Subcutaneous adipose tissue (tissue), 4 donors: Measurements from ENCODE around the gene ZNF217. TPM values are rescaled to one million over a fixed set of nuclear protein-coding genes. Genes with fewer than 3 reads are reported as not detected.

ENCODE experiments used
- total RNA-seq, 4 donors: library from RNA; depleted of rRNA; stranded (reverse); fragments of >200 nt; gene quantifications; one replicate each; pipeline ENCODE4 v1.1.0, GENCODE V29; 2016
- TF ChIP-seq, protein P1 (sequence below): fragments of 450-650 bp; IDR thresholded peaks from one replicate; pipeline ENCODE4 v1.5.1; 2016; ENCODE audit warnings: low read depth, mild to moderate bottlenecking, control low read depth, antibody characterized with exemption, moderate library complexity

ZNF217 gene
- total RNA-seq, 4 donors from 2014 or later, result 29.6 to 62.3 (median 36.7) TPM

DNA sequence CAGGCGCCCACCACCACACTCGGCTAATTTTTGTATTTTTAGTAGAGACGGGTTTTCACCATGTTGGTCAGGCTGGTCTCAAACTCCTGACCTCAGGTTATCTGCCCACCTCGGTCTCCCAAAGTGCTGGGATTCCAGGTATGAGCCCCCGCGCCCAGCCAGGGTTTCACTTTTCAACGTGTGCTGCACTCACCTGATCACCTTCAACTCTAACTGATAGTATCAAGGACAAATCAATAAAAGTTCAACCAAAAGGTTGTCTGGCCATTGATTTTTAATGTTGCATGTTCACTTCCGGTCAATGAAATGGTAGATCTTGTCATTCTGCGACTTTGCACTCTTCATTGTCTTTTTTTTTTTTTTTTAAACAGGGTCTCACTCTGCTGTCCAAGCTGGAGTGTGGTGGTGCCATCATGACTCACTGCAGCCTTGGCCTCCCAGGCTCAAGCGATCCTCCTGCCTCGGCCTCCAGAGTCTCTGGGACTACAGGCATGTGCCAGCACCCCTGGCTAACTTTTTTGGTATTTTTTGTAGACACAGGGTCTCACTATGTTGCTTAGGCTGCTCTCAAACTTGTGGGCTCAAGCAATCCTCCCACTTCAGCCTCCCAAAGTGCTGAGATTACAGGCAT lies 37.3 kb downstream of the ZNF217 start:
- TF ChIP-seq, protein P1, sequence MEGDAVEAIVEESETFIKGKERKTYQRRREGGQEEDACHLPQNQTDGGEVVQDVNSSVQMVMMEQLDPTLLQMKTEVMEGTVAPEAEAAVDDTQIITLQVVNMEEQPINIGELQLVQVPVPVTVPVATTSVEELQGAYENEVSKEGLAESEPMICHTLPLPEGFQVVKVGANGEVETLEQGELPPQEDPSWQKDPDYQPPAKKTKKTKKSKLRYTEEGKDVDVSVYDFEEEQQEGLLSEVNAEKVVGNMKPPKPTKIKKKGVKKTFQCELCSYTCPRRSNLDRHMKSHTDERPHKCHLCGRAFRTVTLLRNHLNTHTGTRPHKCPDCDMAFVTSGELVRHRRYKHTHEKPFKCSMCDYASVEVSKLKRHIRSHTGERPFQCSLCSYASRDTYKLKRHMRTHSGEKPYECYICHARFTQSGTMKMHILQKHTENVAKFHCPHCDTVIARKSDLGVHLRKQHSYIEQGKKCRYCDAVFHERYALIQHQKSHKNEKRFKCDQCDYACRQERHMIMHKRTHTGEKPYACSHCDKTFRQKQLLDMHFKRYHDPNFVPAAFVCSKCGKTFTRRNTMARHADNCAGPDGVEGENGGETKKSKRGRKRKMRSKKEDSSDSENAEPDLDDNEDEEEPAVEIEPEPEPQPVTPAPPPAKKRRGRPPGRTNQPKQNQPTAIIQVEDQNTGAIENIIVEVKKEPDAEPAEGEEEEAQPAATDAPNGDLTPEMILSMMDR, result no peak

DNA sequence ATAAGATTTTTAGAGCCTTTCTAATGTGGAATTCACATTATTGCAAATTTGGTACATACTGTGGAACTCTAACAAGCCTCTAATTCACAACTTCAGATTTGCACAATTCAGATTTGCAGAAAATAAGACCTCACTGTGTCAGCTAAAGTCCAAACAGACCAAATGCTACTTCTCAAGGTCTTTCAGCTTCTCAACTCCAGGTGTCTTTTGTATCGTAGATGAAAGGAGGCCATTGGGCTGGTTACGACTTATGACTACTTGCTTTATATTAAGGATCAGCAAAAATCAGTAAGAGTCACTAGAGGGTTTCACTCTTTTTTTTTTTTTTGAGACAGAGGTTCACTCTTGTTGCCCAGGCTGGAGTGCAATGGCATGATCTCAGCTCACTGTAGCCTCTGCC lies 37.8 kb downstream of the ZNF217 start:
- TF ChIP-seq, protein P1, result no peak

GRCh38 chr20:53555081-53555480 lies 38.6 kb downstream of the ZNF217 start:
- TF ChIP-seq, protein P1, result no peak

- TF ChIP-seq, protein P1, result no peak
Observed at GRCh38 chr20:53550280-53551187, 43.1 kb downstream of the ZNF217 start.

DNA sequence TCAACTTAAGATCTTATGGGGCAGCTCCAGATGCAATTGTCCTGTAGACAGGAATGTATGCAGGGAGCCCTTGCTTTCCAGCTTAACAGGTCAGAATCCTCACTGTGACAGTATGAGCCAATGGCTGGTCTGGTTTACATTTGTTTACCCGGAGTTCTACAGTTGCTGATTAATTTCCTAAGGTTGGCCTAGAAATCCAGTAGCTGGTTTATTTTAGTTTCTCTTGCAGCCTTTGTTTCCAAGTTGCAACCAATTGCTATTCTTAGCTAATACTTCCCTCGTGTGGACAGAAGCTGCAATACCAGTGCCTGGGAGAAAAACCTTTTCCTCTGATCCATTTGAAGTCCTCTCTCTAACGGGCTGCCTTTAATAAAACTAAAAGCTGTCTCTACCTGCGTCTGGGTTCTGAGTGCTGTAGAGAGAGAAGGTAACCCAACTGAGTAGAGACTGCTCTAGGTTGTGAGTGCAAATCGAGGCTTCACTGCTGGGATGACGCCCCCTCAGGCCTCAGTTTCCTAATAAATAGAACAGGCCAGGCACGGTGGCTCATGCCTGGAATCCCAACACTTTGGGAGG lies 45.9 kb downstream of the ZNF217 start:
- TF ChIP-seq, protein P1, result no peak

GRCh38 chr20:53539516-53539915 lies 54.1 kb downstream of the ZNF217 start:
- TF ChIP-seq, protein P1, result no peak

- TF ChIP-seq, protein P1, result no peak
Observed at GRCh38 chr20:53535878-53536277, 57.8 kb downstream of the ZNF217 start.
